ENCODE data around the gene OR13C2.
"Not testable (repeated sequence)": the region's sequence is repeated elsewhere in the genome, so short reads cannot be mapped to it uniquely, and the experiment has no call there.

OR13C2 gene

GRCh38 chr9:104605527-104605926 lies at the start of gene OR13C2:
OR13C2 (minus strand) TSS chr9:104605627; CDS start chr9:104605627, 0 bp downstream.
- DNase-seq (ENCODE audit: low spot score), result not testable (repeated sequence)

GRCh38 chr9:104635456-104635855 lies 30.0 kb upstream of the OR13C2 start:
- DNase-seq (ENCODE audit: low spot score), result no peak

- DNase-seq (ENCODE audit: low spot score), result no peak
Observed at GRCh38 chr9:104633976-104634520, 28.6 kb upstream of the OR13C2 start.

GRCh38 chr9:104625964-104626363 lies 20.5 kb upstream of the OR13C2 start:
- DNase-seq (ENCODE audit: low spot score), result not testable (repeated sequence)

GRCh38 chr9:104618104-104618503 lies 12.7 kb upstream of the OR13C2 start, which contains the start of gene OR13C9:
OR13C9 (minus strand) TSS chr9:104618204; CDS start chr9:104618204, 0 bp downstream.
- DNase-seq (ENCODE audit: low spot score), result no peak

- DNase-seq (ENCODE audit: low spot score), result no peak
Observed at GRCh38 chr9:104617418-104617817, 12.0 kb upstream of the OR13C2 start.

- no peak for DNase-seq (ENCODE audit: low spot score)
Observed at GRCh38 chr9:104611213-104611612, 5.8 kb upstream of the OR13C2 start.

- no peak for DNase-seq (ENCODE audit: low spot score)
Observed at GRCh38 chr9:104608336-104608735, 2.9 kb upstream of the OR13C2 start.

- DNase-seq (ENCODE audit: low spot score), result no peak
Observed at GRCh38 chr9:104606152-104606551, 725 bp upstream of the OR13C2 start.

GRCh38 chr9:104604801-104605200 lies 626 bp downstream of the OR13C2 start:
- DNase-seq (ENCODE audit: low spot score), result no peak

- DNase-seq (ENCODE audit: low spot score), result not testable (repeated sequence)
Observed at GRCh38 chr9:104599313-104599712, 6.1 kb downstream of the OR13C2 start, which contains the start of gene OR13C5. OR13C5 (minus strand) TSS chr9:104599413; CDS start chr9:104599413, 0 bp downstream.

GRCh38 chr9:104598749-104599148 lies 6.7 kb downstream of the OR13C2 start:
- DNase-seq (ENCODE audit: low spot score), result not testable (repeated sequence)

- DNase-seq (ENCODE audit: low spot score), result no peak
Observed at GRCh38 chr9:104589626-104590025, 15.8 kb downstream of the OR13C2 start.

GRCh38 chr9:104586496-104587180 lies 18.8 kb downstream of the OR13C2 start:
- no peak for DNase-seq (ENCODE audit: low spot score)

- DNase-seq (ENCODE audit: low spot score), result no peak
Observed at GRCh38 chr9:104580562-104580961, 24.9 kb downstream of the OR13C2 start.

- no peak for DNase-seq (ENCODE audit: low spot score)
Observed at GRCh38 chr9:104577263-104577662, 28.2 kb downstream of the OR13C2 start.

- DNase-seq (ENCODE audit: low spot score), result no peak
Observed at GRCh38 chr9:104575456-104575855, 30.0 kb downstream of the OR13C2 start.

- DNase-seq (ENCODE audit: low spot score), result no peak
Observed at GRCh38 chr9:104572612-104573011, 32.8 kb downstream of the OR13C2 start.

GRCh38 chr9:104568868-104569267 lies 36.6 kb downstream of the OR13C2 start, which contains the start of gene OR13C8:
OR13C8 (plus strand) TSS chr9:104569168; CDS start chr9:104569168, 0 bp downstream.
- DNase-seq (ENCODE audit: low spot score), result no peak

GRCh38 chr9:104564358-104564757 lies 41.1 kb downstream of the OR13C2 start:
- DNase-seq (ENCODE audit: low spot score), result no peak

GRCh38 chr9:104556830-104557634 lies 48.4 kb downstream of the OR13C2 start:
- DNase-seq (ENCODE audit: low spot score), result no peak

- DNase-seq (ENCODE audit: low spot score), result no peak
Observed at GRCh38 chr9:104555521-104555920, 49.9 kb downstream of the OR13C2 start.
